Measurements from ENCODE around the gene AICDA.
"Not testable (repeated sequence)": the region's sequence is repeated elsewhere in the genome, so short reads cannot be mapped to it uniquely, and the experiment has no call there.

AICDA gene

DNA sequence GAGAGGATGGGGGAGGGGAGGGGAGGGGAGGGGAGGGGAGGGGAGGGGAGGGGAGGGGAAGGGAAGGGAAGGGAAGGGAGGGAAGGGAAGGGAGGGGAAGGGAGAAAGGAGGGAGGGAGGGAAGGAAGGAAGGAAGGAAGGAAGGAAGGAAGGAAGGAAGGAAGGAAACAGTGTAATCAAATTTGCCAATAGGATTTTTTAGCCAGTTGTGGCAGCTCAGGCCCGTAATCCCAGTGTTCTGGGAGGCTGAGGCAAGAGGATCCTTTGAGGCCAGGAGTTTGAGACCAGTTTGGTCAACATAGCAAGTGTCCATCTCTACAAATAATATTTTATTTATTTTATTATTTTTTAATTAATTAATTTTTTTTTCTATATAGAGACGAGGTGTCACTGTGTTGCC is 19.4 kb downstream of the AICDA start:
- H3F3A ChIP-seq (ENCODE audit: insufficient read depth): no peaks in the 10 kb centered on the region
- H3K4me3 ChIP-seq (ENCODE audit: insufficient read depth, low read length, poor library complexity, severe bottlenecking): no peak overlapping the region
- H3K9ac ChIP-seq (ENCODE audit: low read length): no peak overlapping the region
- TF ChIP-seq, protein P1, sequence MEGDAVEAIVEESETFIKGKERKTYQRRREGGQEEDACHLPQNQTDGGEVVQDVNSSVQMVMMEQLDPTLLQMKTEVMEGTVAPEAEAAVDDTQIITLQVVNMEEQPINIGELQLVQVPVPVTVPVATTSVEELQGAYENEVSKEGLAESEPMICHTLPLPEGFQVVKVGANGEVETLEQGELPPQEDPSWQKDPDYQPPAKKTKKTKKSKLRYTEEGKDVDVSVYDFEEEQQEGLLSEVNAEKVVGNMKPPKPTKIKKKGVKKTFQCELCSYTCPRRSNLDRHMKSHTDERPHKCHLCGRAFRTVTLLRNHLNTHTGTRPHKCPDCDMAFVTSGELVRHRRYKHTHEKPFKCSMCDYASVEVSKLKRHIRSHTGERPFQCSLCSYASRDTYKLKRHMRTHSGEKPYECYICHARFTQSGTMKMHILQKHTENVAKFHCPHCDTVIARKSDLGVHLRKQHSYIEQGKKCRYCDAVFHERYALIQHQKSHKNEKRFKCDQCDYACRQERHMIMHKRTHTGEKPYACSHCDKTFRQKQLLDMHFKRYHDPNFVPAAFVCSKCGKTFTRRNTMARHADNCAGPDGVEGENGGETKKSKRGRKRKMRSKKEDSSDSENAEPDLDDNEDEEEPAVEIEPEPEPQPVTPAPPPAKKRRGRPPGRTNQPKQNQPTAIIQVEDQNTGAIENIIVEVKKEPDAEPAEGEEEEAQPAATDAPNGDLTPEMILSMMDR (IDR thresholded peaks at IDR 0.05; ENCODE audit: insufficient read depth, low read length, poor library complexity, severe bottlenecking): no peak
- TF ChIP-seq EZH2phosphoT487 (conservative IDR thresholded peaks at IDR 0.05; ENCODE audit: low read length): no peak
- H3K36me3 ChIP-seq (ENCODE audit: low read length): no peaks in the 10 kb centered on the region
- no peak overlapping the region for H3K27ac ChIP-seq (ENCODE audit: low read depth, low read length)
- H3K27me3 ChIP-seq (ENCODE audit: low read length): no peaks in the 10 kb centered on the region
- H3K79me2 ChIP-seq (ENCODE audit: insufficient read depth, low read length): no peaks in the 10 kb centered on the region
- H3K4me2 ChIP-seq (ENCODE audit: low read depth, low read length, poor library complexity, severe bottlenecking): no peak overlapping the region
- H2AFZ ChIP-seq (ENCODE audit: low read depth, low read length, severe bottlenecking): no peak overlapping the region
- no peaks in the 10 kb centered on the region for H4K20me1 ChIP-seq (ENCODE audit: low read depth, low read length)
- no peaks in the 10 kb centered on the region for H3K9me3 ChIP-seq (ENCODE audit: insufficient read depth, low read length)
- H3K9me2 ChIP-seq (replicated peaks; ENCODE audit: insufficient read depth, low read length): no peaks in the 10 kb centered on the region

DNA sequence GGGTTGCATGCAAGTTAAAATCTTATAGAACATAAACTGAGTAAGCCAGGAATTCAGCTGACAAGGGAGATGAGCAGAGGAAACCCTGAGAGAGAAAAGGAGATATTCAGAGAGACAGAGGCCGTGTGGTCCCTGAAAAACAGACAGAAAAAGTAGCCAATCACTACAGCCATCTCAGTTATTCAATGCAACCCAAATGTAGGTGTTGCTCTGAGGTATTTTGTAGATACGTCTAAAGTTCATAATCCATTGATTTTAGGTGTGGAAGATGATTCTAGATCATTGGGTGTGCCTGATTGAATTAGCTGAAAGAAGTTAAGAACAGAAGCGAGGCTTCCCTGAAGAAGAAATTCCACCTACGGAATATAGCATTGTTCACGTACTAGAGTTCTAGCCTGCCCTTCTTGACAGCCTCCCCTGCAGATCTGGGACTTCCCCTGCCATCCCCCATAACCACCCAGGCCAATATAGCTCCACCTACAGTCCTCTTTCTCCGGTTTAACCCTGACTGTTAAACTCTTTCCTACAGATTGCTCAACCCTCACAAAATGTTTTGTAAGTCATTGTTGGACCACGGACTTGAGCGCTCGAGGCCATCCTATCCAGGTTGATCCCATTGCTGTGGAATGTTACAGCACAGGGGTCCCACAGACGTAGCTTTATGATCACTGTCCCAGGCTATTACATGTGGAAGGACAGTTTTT is 21.7 kb downstream of the AICDA start:
- Histone ChIP-seq H3K9me2 (replicated peaks; ENCODE audit: insufficient read depth, low read length) (no peaks in the 10 kb centered on the region), H3K79me2 (ENCODE audit: insufficient read depth, low read length) (no peaks in the 10 kb centered on the region), H3K9me3 (ENCODE audit: insufficient read depth, low read length) (no peaks in the 10 kb centered on the region), H3K27me3 (ENCODE audit: low read length) (no peaks in the 10 kb centered on the region), H3K4me3 (ENCODE audit: insufficient read depth, low read length, poor library complexity, severe bottlenecking) (peak overlapping the region; percentile 35), H2AFZ (ENCODE audit: low read depth, low read length, severe bottlenecking) (peak overlapping the region; percentile 93), H3F3A (ENCODE audit: insufficient read depth) (no peaks in the 10 kb centered on the region), H3K27ac (ENCODE audit: low read depth, low read length) (peak overlapping the region; percentile 68), H4K20me1 (ENCODE audit: low read depth, low read length) (no peaks in the 10 kb centered on the region), H3K4me2 (ENCODE audit: low read depth, low read length, poor library complexity, severe bottlenecking) (peak overlapping the region; percentile 82), H3K36me3 (ENCODE audit: low read length) (no peaks in the 10 kb centered on the region), H3K9ac (ENCODE audit: low read length) (peak overlapping the region; percentile 54)
- TF ChIP-seq, protein P1 (IDR thresholded peaks at IDR 0.05; ENCODE audit: insufficient read depth, low read length, poor library complexity, severe bottlenecking): no peak
- TF ChIP-seq EZH2phosphoT487 (conservative IDR thresholded peaks at IDR 0.05; ENCODE audit: low read length): no peak

DNA sequence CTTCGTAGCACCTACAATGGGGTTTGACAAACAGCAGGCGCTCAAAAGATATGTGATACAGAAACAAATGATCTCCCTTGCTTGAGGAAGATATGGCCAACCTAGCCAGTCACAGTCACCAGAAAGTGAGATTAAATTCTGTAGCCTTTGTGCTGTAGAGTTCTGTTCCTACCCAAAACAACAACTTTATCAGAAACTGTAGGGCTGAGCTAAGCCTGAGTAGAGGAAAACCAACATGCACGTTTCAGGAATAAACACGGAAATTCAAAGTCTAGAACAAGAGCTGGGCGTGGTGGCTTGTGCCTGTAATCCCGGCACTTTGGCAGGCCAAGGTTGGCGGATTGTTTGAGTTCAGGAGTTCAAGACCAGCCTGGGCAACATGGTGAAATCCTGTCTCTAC is 23.0 kb downstream of the AICDA start:
- H3K9me3 ChIP-seq (ENCODE audit: insufficient read depth, low read length): no peaks in the 10 kb centered on the region
- H3K79me2 ChIP-seq (ENCODE audit: insufficient read depth, low read length): no peaks in the 10 kb centered on the region
- H3K4me2 ChIP-seq (ENCODE audit: low read depth, low read length, poor library complexity, severe bottlenecking): no peak overlapping the region
- H2AFZ ChIP-seq (ENCODE audit: low read depth, low read length, severe bottlenecking): no peak overlapping the region
- no peak overlapping the region for H3K9ac ChIP-seq (ENCODE audit: low read length)
- no peaks in the 10 kb centered on the region for H3K27me3 ChIP-seq (ENCODE audit: low read length)
- TF ChIP-seq, protein P1 (IDR thresholded peaks at IDR 0.05; ENCODE audit: insufficient read depth, low read length, poor library complexity, severe bottlenecking): no peak
- TF ChIP-seq EZH2phosphoT487 (conservative IDR thresholded peaks at IDR 0.05; ENCODE audit: low read length): no peak
- H3K9me2 ChIP-seq (replicated peaks; ENCODE audit: insufficient read depth, low read length): no peaks in the 10 kb centered on the region
- no peaks in the 10 kb centered on the region for H3K36me3 ChIP-seq (ENCODE audit: low read length)
- no peak overlapping the region for H3K4me3 ChIP-seq (ENCODE audit: insufficient read depth, low read length, poor library complexity, severe bottlenecking)
- no peaks in the 10 kb centered on the region for H3F3A ChIP-seq (ENCODE audit: insufficient read depth)
- no peak overlapping the region for H3K27ac ChIP-seq (ENCODE audit: low read depth, low read length)
- no peaks in the 10 kb centered on the region for H4K20me1 ChIP-seq (ENCODE audit: low read depth, low read length)

DNA sequence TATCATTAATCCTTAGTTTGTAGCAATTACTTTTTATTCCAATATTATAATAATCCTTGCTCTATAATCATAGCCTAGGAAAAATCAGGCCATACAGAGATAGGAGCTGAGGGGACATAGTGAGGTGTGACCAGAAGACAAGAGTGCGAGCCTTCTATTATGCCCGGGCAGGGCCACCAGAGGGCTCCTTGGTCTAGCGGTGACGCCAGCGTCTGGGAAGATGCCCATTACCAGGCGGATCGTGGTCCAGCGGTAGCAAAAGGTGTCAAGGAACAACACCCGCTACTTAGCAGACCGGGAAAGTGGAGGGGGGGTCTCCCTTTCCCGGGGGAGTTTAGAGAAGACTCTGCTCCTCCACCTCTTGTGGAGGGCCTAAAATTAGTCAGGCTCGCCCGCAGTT is 28.2 kb downstream of the AICDA start:
- not testable (repeated sequence) for H4K20me1 ChIP-seq (ENCODE audit: low read depth, low read length); H3K36me3 ChIP-seq (ENCODE audit: low read length); H3K27ac ChIP-seq (ENCODE audit: low read depth, low read length); H3K9me2 ChIP-seq (replicated peaks; ENCODE audit: insufficient read depth, low read length); H3K9ac ChIP-seq (ENCODE audit: low read length); H3K4me3 ChIP-seq (ENCODE audit: insufficient read depth, low read length, poor library complexity, severe bottlenecking); H3K4me2 ChIP-seq (ENCODE audit: low read depth, low read length, poor library complexity, severe bottlenecking); H3K9me3 ChIP-seq (ENCODE audit: insufficient read depth, low read length); H2AFZ ChIP-seq (ENCODE audit: low read depth, low read length, severe bottlenecking); H3K79me2 ChIP-seq (ENCODE audit: insufficient read depth, low read length); H3F3A ChIP-seq (ENCODE audit: insufficient read depth); H3K27me3 ChIP-seq (ENCODE audit: low read length)

All from SU-DHL-6 (cell line).